CD4-positive, alpha-beta T cell (primary cell): ENCODE measurements around the gene DCUN1D3. TPM values are rescaled to one million over a fixed set of nuclear protein-coding genes. Genes with fewer than 3 reads are reported as not detected.

Source experiments
- ATAC-seq: fragments of 200-7000 bp; cut with Tn5 transposase; one replicate; pipeline ENCODE4 v1.10.0; 2022; ENCODE audit warnings: mild to moderate bottlenecking; ENCODE audit not compliant: poor library complexity
- CTCF ChIA-PET: fragments of 350-600 bp; sonication (Branson Sonifier 250); formaldehyde crosslinking; loops from one replicate; lab custom pipeline; 2021; ENCODE audit warnings: antibody characterized with exemption, inconsistent platforms; lab: Charles Lee
- POLR2A ChIA-PET: fragments of 350-600 bp; sonication (Branson Sonifier 250); formaldehyde crosslinking; loops from one replicate; lab custom pipeline; 2021; ENCODE audit warnings: antibody characterized with exemption, inconsistent platforms; lab: Charles Lee
- DNase-seq, 14 experiments: peaks; one replicate each; pipeline ENCODE4 v3.0.0-alpha.2; 2013 to 2020; ENCODE audit warnings: mixed read lengths in 2 of 14
- H3K27ac ChIP-seq, 2 donors: one replicate each; pipeline versions ENCODE4 v1.5.1 to v1.7.0; 2013; ENCODE audit warnings: low read length in 2 of 2, low read depth in 1 of 2, mild to moderate bottlenecking in 1 of 2
- H3K27me3 ChIP-seq, 2 experiments: 1 replicate in 1 of 2; 2 replicates in 1 of 2; pipeline versions ENCODE4 v1.6.1 to v1.7.0; 2013; ENCODE audit warnings: low read length in 2 of 2, control low read depth in 1 of 2, mild to moderate bottlenecking in 1 of 2, moderate library complexity in 1 of 2; ENCODE audit not compliant: insufficient read depth in 2 of 2, control insufficient read depth in 1 of 2
- H3K36me3 ChIP-seq: one replicate; pipeline ENCODE4 v1.6.1; 2013; ENCODE audit warnings: low read length, control low read depth; ENCODE audit not compliant: insufficient read depth
- H3K4me1 ChIP-seq: one replicate; pipeline ENCODE4 v1.6.1; 2013; ENCODE audit warnings: low read length, control low read depth; ENCODE audit not compliant: insufficient read depth
- H3K4me3 ChIP-seq: one replicate; pipeline ENCODE4 v1.5.1; 2013; ENCODE audit warnings: mild to moderate bottlenecking, low read length, moderate library complexity
- H3K9me3 ChIP-seq, 2 experiments: 1 replicate in 1 of 2; 2 replicates in 1 of 2; pipeline versions ENCODE4 v1.6.1 to v1.7.0; 2013; ENCODE audit warnings: low read length in 2 of 2, mild to moderate bottlenecking in 2 of 2, control low read depth in 1 of 2, moderate library complexity in 1 of 2; ENCODE audit not compliant: control insufficient read depth in 1 of 2, insufficient read depth in 1 of 2
- H3K27ac Mint-ChIP-seq: one replicate; pipeline ENCODE4 v1.8.0; 2020; ENCODE audit warnings: mixed read lengths
- H3K27me3 Mint-ChIP-seq: one replicate; pipeline ENCODE4 v1.8.0; 2021; ENCODE audit warnings: mixed read lengths
- H3K36me3 Mint-ChIP-seq: one replicate; pipeline ENCODE4 v1.8.0; 2021; ENCODE audit warnings: low read depth, mixed read lengths
- H3K4me1 Mint-ChIP-seq: one replicate; pipeline ENCODE4 v1.8.0; 2021; ENCODE audit warnings: low read depth, mixed read lengths
- H3K4me3 Mint-ChIP-seq: one replicate; pipeline ENCODE4 v1.8.0; 2020; ENCODE audit warnings: mild to moderate bottlenecking, mixed read lengths
- H3K9me3 Mint-ChIP-seq: one replicate; pipeline ENCODE4 v1.8.0; 2020; ENCODE audit warnings: mixed read lengths
- intact Hi-C, 2 experiments: fragments of 100-400 bp; cut with DNase I in 1 of 2; cut with micrococcal nuclease in 1 of 2; formaldehyde crosslinking; loops; one replicate each; pipeline versions ENCODE4 v1.15.1 to v1.9.0; 2023 to 2025; cut with DNase I, micrococcal nuclease
- total RNA-seq, 174 experiments: library from RNA in 2 of 174; stranded (reverse) in 2 of 174; gene quantifications; one replicate each; pipeline ENCODE4 v1.2.3 and lab custom pipeline; 2021 to 2026
- TF ChIP-seq, protein P1 (sequence below): fragments of 200-600 bp; IDR thresholded peaks from one replicate; pipeline ENCODE4 v1.8.0; 2022; ENCODE audit warnings: antibody characterized with exemption, mild to moderate bottlenecking

The DCUN1D3 gene
- total RNA-seq, 2 experiments from 2014 or later = 1.9 TPM

- intact Hi-C loops = no loop called here
- H3K27me3 ChIP-seq = no peaks in the 10 kb centered on the region
- Mint-ChIP-seq H3K4me3 (no peak overlapping the region), H3K27ac (no peak overlapping the region), H3K27me3 (no peaks in the 10 kb centered on the region), H3K4me1 (peaks cover 7% of the 10 kb centered on the region), H3K9me3 (no peaks in the 10 kb centered on the region), H3K36me3 (no peaks in the 10 kb centered on the region)
- POLR2A ChIA-PET = no interaction called here
- CTCF ChIA-PET = no interaction called here
- H3K27ac ChIP-seq = no peak overlapping the region
- H3K9me3 ChIP-seq = no peaks in the 10 kb centered on the region
- H3K36me3 ChIP-seq = no peaks in the 10 kb centered on the region
- TF ChIP-seq, protein P1, sequence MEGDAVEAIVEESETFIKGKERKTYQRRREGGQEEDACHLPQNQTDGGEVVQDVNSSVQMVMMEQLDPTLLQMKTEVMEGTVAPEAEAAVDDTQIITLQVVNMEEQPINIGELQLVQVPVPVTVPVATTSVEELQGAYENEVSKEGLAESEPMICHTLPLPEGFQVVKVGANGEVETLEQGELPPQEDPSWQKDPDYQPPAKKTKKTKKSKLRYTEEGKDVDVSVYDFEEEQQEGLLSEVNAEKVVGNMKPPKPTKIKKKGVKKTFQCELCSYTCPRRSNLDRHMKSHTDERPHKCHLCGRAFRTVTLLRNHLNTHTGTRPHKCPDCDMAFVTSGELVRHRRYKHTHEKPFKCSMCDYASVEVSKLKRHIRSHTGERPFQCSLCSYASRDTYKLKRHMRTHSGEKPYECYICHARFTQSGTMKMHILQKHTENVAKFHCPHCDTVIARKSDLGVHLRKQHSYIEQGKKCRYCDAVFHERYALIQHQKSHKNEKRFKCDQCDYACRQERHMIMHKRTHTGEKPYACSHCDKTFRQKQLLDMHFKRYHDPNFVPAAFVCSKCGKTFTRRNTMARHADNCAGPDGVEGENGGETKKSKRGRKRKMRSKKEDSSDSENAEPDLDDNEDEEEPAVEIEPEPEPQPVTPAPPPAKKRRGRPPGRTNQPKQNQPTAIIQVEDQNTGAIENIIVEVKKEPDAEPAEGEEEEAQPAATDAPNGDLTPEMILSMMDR = no peak
- H3K4me3 ChIP-seq = no peak overlapping the region
- DNase-seq (no peak), ATAC-seq (no peak)
- no peaks in the 10 kb centered on the region for H3K4me1 ChIP-seq
These were observed 74.1 kb downstream of the DCUN1D3 start for GRCh38 chr16:20826039-20826566.

GRCh38 chr16:20822521-20823325 is 77.4 kb downstream of the DCUN1D3 start:
- H3K36me3 Mint-ChIP-seq = no peaks in the 10 kb centered on the region

GRCh38 chr16:20821682-20822081 is 78.5 kb downstream of the DCUN1D3 start:
- Mint-ChIP-seq H3K27ac (no peak overlapping the region), H3K36me3 (no peaks in the 10 kb centered on the region), H3K4me3 (no peak overlapping the region), H3K9me3 (no peaks in the 10 kb centered on the region), H3K4me1 (peaks cover 7% of the 10 kb centered on the region), H3K27me3 (no peaks in the 10 kb centered on the region)
- Histone ChIP-seq H3K27ac (no peak overlapping the region), H3K4me3 (no peak overlapping the region), H3K4me1 (no peaks in the 10 kb centered on the region), H3K27me3 (no peaks in the 10 kb centered on the region), H3K36me3 (no peaks in the 10 kb centered on the region), H3K9me3 (no peaks in the 10 kb centered on the region)
- DNase-seq = no peak
- TF ChIP-seq, protein P1 = no peak
- ChIA-PET CTCF (interaction anchor here (1.4 kb wide), 1 partner anchor 11 kb away, joined by 3 read pairs; no protein-coding TSS in a partner anchor), POLR2A (no interaction called here)
- ATAC-seq = no peak
- intact Hi-C loops = no loop called here

More at GRCh38 chr16:20822521-20823325, 77.4 kb downstream of the DCUN1D3 start:
- CTCF ChIA-PET = interaction anchor here (1.4 kb wide), 1 partner anchor 10 kb away, joined by 3 read pairs; no protein-coding TSS in a partner anchor
- Histone ChIP-seq H3K4me1 (no peaks in the 10 kb centered on the region), H3K4me3 (no peak overlapping the region), H3K27ac (no peak overlapping the region), H3K9me3 (no peaks in the 10 kb centered on the region), H3K36me3 (no peaks in the 10 kb centered on the region), H3K27me3 (no peaks in the 10 kb centered on the region)
- ATAC-seq (no peak), DNase-seq (no peak)
- Mint-ChIP-seq H3K9me3 (no peaks in the 10 kb centered on the region), H3K4me1 (peaks cover 7% of the 10 kb centered on the region), H3K27me3 (no peaks in the 10 kb centered on the region), H3K4me3 (no peak overlapping the region), H3K27ac (no peak overlapping the region)
- intact Hi-C loops = no loop called here
- TF ChIP-seq, protein P1 = no peak
- POLR2A ChIA-PET = no interaction called here
